GM15510 (cell line): ENCODE results near the gene KIF22.
A peak's percentile ranks its signal among the peaks of the same experiment; 100 is the strongest.

ENCODE experiments used
- POLR2A ChIP-seq: IDR thresholded peaks from 3 replicates; pipeline ENCODE4 v1.6.1; 2011; ENCODE audit warnings: borderline replicate concordance; ENCODE audit not compliant: insufficient read length; ENCODE audit errors: extremely low read depth

Gene KIF22

DNA sequence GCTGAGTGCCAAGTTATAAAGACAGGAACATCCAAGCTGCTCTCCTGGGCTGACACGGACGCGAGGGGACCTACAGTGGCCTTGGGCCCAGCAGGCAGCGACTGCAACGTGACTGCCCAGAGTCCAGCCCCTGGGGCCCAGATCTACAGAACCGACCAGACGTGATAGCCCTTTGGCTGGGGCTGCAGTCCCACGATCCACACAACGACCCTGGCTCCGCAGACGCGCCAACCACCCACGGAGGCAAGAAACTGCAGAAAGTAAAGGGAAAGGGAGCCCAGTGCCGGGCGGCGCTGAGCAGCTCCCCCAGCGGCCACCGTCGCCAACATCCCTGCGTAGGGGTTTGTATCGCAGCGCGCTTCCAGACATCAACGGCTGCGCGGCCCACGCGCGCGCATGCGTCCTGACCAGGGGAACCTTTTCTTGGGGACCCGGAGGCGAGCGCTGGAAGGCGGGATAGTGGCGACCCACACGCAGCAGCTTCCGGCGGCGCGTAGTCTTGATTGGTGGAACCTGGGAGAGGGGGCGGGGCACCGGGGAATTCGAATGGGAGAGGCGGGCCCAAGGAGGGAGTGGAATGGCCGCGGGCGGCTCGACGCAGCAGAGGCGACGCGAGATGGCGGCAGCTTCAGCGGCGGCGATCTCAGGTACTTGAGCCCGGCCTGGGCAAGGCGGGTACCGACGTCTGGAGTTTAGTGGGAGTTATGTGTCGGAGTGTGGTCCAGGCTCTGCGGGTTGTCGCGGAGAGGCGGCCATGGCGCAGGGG is at the start of gene KIF22:
TSS of gene KIF22 (plus strand) at position 569 of the 766 bp plus-strand sequence. CDS start at position 578, 9 bp downstream.
- peak; percentile 83 for TF ChIP-seq POLR2A

DNA sequence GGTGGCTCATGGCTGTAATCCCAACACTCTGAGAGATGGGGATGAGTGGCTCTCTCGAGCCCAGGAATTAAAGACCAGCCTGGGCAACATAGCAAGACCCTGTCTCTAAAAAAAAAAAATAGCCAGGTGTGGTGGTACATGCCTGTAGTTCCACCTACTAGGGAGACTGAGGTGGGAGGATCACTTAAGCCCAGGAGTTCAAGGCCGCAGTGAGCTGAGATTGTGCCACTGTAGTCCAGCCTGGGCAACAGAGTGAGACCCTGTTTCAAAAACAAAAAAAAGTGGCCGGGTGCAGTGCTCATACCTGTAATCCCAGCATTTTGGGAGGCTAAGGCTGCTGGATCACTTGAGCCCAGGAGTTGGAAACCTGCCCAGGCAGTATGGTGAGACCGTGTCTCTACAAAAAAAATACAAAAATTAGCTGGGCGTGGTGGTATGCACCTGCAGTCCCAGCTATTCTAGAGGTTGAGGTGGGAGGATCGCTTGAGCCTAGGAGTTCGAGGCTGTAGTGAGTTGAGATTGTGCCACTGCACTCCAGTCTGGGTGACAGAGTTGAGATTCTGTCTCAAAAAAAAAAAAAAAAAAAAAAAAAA is 47.8 kb upstream of the KIF22 start:
- TF ChIP-seq POLR2A, result no peak

DNA sequence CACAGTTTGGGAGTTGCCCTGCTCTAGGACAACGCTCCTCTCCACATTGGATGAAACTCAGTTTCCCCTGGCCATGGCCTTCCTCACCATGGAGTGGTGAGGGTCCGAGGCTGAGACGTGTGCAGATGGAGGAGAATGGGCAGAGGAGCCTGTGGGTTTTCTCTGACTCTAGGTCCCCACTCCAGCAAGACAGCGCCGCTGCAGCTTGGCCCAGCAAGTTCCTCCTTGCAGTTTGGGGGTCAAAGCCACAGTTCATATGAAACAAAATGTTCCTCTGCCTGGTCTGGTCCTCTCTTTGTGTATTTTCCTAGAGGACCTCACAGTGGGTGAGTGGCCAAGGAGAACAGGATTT is 47.1 kb upstream of the KIF22 start:
- no peak for TF ChIP-seq POLR2A

DNA sequence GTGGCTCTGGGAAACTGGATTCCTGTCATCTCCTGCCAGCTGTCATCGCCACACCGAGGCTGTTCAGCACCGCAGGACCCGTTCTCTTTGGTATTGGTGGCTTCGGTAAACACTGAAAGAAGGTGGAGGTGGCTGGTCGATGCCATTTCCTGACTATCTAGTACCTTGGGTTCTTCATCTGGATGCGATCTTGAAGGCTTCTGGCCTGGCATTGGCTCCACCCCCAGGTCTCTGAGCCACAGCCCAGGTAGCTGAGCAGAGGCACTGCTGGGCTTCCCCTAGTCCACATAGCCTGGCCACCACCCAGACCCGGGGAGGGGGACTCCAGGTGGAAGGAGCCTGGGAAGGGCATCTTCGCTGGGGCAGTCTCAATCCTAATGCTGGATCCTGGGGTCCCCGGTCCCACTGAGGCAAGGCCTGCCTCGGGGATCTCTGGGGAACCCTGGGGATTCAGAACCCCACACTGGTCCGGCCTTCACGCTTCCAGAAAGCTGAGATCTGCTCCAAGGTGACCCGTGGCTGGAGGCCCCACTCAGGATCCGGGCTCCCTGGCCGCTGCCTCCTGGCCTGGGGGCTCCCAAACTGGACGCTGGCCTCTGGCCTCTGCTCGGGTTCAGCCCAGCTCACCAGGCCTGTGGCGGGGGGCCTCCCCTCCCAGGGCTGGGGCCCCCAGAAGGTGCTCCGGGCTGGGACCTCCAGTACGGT is 46.6 kb upstream of the KIF22 start:
- no peak for TF ChIP-seq POLR2A

DNA sequence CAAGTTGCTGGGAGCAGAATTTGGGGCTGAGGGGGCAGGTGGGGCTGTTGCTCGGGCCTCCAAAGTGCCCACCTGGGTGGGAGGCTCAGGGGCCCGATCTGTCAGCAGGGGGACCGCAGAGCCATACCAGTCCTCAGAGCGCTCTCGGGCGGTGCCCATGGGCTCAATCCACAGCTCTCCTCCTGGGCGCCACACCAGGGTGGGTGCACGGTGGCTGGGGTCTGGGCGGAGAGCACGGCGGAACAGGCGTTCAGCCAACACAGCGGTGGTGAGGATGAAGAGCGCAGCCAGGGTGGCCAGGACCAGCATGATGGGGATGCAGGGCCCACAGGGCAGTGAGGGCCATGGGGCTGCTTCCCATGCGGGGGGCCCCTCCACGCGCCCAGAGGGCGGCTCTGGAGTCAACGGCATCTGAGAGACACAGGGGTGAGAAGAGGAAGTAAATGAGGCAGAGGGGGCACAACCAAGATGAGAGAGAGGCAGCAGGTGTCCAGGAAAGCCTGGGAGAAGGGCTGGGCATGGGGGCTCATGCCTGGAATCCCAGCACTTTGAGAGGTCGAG is 45.9 kb upstream of the KIF22 start:
- no peak for TF ChIP-seq POLR2A

DNA sequence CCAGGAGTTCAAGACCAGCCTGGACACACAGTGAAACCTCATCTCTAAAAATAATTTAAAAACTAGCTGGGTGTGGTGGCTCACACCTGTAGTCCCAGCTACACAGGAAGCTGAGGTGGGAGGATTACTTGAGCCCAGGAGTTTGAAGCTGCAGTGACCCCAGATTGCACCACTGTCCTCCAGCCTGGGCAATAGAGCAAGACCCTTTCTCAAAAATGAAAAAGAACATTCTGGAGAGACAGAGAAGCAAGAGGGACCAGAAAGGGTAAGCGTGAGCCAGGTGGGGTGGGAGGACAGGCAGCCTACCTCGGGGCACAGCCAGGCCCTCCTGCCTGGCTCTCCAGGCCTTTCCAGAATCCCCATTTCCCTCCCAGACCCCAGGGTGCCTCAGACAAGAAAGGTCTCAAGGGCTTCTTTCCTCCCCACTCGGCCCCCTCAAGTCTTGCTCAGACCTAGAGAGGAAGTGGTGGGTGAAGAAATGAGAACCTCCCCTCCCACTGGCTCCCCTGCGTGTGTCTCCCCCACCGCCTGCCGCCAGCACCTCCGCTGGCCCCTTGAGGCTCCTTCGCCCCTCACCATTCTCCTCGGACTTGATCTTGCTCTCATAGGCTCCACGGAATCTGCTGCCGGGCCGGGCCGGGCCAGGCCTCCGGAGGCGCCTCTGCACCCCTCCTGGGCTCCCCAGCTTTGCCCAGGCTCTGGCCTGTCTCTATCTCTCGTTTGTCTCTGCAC is 45.3 kb upstream of the KIF22 start:
- TF ChIP-seq POLR2A, result no peak

DNA sequence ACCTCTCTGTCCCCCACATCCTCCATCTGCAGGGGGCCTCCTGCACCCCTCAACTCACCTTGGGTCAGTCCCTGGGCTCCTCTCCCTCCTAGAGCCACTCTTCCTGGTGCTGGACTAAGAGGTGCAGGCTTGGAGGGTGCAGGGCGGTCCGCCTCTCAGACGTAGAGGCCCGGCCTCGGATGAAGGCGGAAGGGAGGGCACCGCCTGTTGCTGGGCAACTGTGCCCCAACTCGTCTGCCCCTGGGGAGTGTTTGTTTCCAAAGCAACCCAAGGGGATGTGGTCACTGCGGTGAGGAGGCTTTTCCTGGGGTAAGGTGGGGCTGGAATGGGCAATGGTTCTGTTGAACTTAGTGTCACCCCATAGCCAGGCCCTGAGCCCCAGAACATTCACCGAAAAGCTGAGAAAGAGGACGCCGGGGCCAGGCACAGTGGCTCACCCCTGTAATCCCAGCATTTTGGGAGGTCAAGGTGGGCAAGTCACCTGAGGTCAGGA is 44.7 kb upstream of the KIF22 start, which contains the start of gene C16orf54:
TSS of gene C16orf54 (minus strand) at position 138 of the 493 bp plus-strand sequence. CDS start 1,039 bp downstream, outside the sequence.
- TF ChIP-seq POLR2A, result peak; percentile 46

DNA sequence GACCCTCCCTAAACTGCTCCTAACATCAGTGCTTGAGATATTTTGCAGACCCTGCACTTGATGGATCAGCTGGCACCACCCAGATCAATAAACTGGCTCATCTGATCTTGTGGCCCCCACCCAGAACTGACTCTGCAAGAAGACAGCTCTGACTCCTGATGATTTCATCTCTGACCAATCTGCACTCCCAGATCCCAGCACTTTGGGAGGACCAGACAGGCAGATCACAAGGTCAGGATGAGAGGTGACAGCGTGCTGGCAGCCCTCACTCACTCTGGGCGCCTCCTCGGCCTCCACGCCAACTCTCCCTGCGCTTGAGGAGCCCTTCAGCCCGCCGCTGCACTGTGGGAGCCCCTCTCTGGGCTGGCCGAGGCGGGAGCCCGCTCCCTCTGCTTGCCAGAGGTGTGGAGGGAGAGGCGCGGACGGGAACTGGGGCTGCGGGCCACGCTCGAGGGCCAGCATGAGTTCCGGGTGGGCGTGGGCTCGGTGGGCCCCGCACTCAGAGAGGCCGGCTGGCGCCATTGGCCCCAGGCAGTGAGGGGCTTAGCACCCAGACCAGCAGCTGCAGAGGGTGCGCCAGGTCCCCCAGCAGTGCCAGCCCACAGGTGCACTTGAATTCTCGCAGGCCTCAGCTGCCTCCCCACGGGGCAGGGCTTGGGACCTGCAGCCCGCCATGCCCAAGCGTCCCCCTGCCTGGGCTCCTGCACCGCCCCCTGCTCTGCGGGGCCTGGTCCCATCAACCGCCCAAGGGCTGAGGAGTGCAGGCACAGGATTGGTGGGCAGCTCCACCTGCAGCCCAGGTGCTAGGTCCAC is 42.4 kb upstream of the KIF22 start:
- no peak for TF ChIP-seq POLR2A

DNA sequence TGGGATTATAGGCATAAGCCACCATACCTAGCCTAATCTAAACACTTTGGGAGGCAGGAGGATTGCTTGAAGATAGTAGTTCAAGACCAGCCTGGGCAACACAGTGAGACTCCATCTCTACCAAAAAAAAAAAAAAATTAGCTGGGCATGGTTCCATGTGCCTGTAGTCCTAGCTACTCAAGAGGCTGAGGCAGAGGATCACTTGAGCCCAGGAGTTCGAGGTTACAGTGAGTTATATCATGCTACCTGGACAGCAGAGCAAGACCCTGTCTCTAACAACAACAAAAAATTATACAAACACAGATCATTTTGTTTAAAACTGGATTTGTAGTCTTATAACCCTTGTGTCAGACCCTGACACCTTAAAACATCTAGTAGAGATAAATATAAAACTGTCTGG is 37.0 kb upstream of the KIF22 start:
- TF ChIP-seq POLR2A, result no peak

DNA sequence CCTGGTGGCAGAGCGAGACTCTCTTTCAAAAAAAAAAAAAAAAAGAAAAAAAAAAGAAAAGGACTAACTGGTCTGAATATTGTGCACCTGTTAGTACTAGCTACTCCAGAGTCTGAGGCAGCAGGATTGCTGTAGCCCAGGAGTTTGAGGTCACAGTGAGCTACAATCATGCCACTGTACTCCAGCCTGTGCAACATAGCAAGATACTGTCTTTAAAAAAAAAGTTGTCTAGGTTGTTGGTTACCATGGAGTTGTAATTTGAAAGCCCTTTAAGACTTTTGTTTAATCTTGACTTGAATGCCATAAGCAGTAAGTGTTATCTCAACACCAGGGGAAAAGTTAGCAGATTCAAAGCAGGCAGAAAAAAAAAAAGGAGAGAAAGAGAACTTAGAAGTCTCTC is 33.9 kb upstream of the KIF22 start:
- TF ChIP-seq POLR2A, result no peak

DNA sequence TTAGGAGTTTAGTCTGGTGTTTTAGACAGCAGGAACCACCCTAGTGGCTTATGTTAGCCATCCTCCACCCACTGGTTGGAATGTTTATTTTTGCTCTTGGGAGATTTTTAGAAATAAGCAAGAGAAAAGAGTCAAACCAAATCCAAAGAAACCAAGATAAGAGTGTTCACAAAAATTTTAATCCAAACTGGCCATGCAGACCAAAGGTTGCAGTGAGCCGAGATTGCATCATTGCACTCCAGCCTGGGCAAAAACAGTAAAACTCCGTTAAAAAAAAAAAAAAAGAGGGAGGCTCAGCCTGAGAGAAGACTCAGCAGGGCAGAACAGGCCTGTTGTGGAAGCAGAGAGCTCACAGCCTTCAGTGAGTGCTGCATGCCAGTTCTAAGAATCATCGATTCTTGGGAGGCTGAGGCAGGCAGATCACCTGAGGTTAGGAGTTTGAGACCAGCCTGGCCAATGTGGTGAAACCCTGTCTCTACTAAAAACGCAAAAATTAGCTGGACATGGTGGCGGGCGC is 32.5 kb upstream of the KIF22 start:
- no peak for TF ChIP-seq POLR2A

DNA sequence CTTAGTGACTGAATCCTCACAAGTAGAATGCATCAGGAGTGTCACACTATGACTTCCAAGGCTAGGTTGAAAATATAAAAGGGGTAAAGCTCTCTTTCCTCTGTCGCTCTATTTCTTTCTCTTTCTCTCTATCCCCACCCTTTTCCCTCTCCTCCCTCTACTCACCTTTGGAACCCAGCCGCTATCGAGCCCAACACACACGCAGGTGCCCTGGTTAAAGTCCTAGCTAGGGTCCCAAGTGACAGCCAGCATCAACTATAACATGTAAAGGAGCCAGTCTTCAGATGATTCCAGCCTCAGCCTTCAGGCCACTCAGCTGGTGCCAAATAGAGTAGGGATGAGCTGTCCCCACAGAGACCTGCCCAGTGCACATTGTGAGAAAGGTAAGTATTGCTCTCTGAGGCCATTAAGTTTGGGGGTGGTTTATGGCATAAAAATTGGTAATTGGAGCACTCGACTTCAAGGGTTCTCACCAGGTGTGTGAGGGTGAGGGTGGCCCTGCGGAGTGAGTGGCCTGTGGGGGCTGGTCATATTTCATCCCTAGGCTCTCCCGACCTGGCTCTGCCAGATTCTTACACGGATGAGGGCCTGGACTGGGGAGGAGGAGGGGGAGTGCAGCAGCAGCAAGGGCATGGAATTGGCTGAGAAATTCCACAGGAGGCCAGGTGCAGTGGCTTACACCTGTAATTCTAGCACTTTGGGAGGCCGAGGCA is 29.8 kb upstream of the KIF22 start:
- no peak for TF ChIP-seq POLR2A

DNA sequence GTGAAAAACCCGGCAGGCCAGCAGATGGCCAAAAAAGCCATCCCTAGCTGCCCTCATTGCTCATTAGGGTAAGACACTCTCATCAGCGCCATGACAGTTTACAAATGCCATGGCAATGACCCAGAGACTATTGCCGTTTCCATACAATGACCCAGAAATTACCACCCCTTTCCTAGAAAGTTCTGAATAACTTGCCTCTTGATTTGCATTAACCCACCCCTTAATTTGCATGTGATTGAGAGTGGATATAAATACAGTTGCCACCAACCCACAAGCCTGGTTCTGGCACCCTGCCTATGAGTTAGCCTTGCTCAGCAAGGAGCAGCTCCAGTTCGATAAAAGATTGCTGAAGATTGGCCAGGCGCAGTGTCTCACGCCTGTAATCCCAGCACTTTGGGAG is 28.7 kb upstream of the KIF22 start:
- no peak for TF ChIP-seq POLR2A
